ENCODE measurements around the gene RYR2. TPM values are rescaled to one million over a fixed set of nuclear protein-coding genes. Genes with fewer than 3 reads are reported as not detected.

The RYR2 gene
- total RNA-seq, 1 donor: not detected

GRCh38 chr1:237012361-237012760 is 29.6 kb upstream of the RYR2 start:
- no peak for TF ChIP-seq CTCF (IDR thresholded peaks at IDR 0.05; ENCODE audit: insufficient read depth, low read length)
- no peak overlapping the region for H3K4me3 ChIP-seq (ENCODE audit: low read depth, low read length)
- DNase-seq (ENCODE audit: low read depth): no peak

- no peak overlapping the region for H3K4me3 ChIP-seq (ENCODE audit: low read depth, low read length)
- no peak for DNase-seq (ENCODE audit: low read depth)
- no peak for TF ChIP-seq CTCF (IDR thresholded peaks at IDR 0.05; ENCODE audit: insufficient read depth, low read length)
Observed at GRCh38 chr1:237012788-237013383, 29.1 kb upstream of the RYR2 start.

- no peak overlapping the region for H3K4me3 ChIP-seq (ENCODE audit: low read depth, low read length)
- TF ChIP-seq CTCF (IDR thresholded peaks at IDR 0.05; ENCODE audit: insufficient read depth, low read length): no peak
- no peak for DNase-seq (ENCODE audit: low read depth)
Observed at GRCh38 chr1:237013608-237014007, 28.4 kb upstream of the RYR2 start.

GRCh38 chr1:237016626-237017025 is 25.4 kb upstream of the RYR2 start:
- DNase-seq (ENCODE audit: low read depth): no peak
- TF ChIP-seq CTCF (IDR thresholded peaks at IDR 0.05; ENCODE audit: insufficient read depth, low read length): no peak
- no peak overlapping the region for H3K4me3 ChIP-seq (ENCODE audit: low read depth, low read length)

GRCh38 chr1:237018896-237019295 is 23.1 kb upstream of the RYR2 start:
- no peak overlapping the region for H3K4me3 ChIP-seq (ENCODE audit: low read depth, low read length)
- TF ChIP-seq CTCF (IDR thresholded peaks at IDR 0.05; ENCODE audit: insufficient read depth, low read length): no peak
- DNase-seq (ENCODE audit: low read depth): no peak

- no peak overlapping the region for H3K4me3 ChIP-seq (ENCODE audit: low read depth, low read length)
- no peak for TF ChIP-seq CTCF (IDR thresholded peaks at IDR 0.05; ENCODE audit: insufficient read depth, low read length)
- DNase-seq (ENCODE audit: low read depth): no peak
Observed at GRCh38 chr1:237025358-237026074, 16.5 kb upstream of the RYR2 start.

Measured in fibroblast of the aortic adventitia (primary cell).